Endothelial cell of umbilical vein (primary cell): Measurements from ENCODE around the gene SRL. TPM values are rescaled to one million over a fixed set of nuclear protein-coding genes. Genes with fewer than 3 reads are reported as not detected.

Experiments
- BruUV-seq: library from RNA; stranded (reverse); fragments of 400-500 nt; replicated peaks from 2 replicates; lab custom pipeline; 2021; lab: Mats Ljungman, UMichigan
- CTCF ChIA-PET: fragments of 300-600, 350-600 bp; sonication (Branson Sonifier 250); formaldehyde crosslinking; loops from one replicate; lab custom pipeline; 2021; ENCODE audit warnings: antibody characterized with exemption, inconsistent platforms; lab: Charles Lee
- POLR2A ChIA-PET: fragments of 300-600, 350-600 bp; sonication (Branson Sonifier 250); formaldehyde crosslinking; loops from one replicate; lab custom pipeline; 2021; ENCODE audit warnings: antibody characterized with exemption, inconsistent platforms; lab: Charles Lee
- DNase-seq: peaks from one replicate; pipeline ENCODE4 v3.0.0-alpha.2; 2011; ENCODE audit warnings: low read depth, low spot score
- FAIRE-seq: peaks from 2 replicates; lab custom pipeline; 2011; peaks lifted over from hg19 to GRCh38; lab: Jason Lieb, UNC
- H2AFZ ChIP-seq: 2 replicates; pipeline ENCODE4 v1.6.0; 2012; ENCODE audit warnings: low read depth, low read length, control low read depth, inconsistent platforms
- H3K27ac ChIP-seq: 2 replicates; pipeline ENCODE4 v1.5.1; 2011; ENCODE audit warnings: low read depth, mild to moderate bottlenecking, control low read depth, low read length, moderate library complexity; ENCODE audit not compliant: insufficient read depth
- H3K27me3 ChIP-seq, 2 experiments: 2 replicates each; pipeline versions ENCODE4 v1.6.0 to v1.6.1; 2011; ENCODE audit warnings: low read length in 2 of 2, mixed read lengths in 1 of 2; ENCODE audit not compliant: control insufficient read depth in 2 of 2, insufficient read depth in 2 of 2
- H3K36me3 ChIP-seq, 2 experiments: 2 replicates in 1 of 2; 3 replicates in 1 of 2; pipeline ENCODE4 v1.5.1; 2011; ENCODE audit warnings: low read length in 2 of 2, mild to moderate bottlenecking in 1 of 2, moderate library complexity in 1 of 2; ENCODE audit not compliant: control insufficient read depth in 2 of 2, insufficient read depth in 2 of 2; ENCODE audit errors: extremely low read depth in 1 of 2
- H3K4me1 ChIP-seq: 3 replicates; pipeline ENCODE4 v1.5.1; 2011; ENCODE audit warnings: mild to moderate bottlenecking, low read length; ENCODE audit not compliant: control insufficient read depth, insufficient read depth; ENCODE audit errors: extremely low read depth
- H3K4me2 ChIP-seq: 2 replicates; pipeline ENCODE4 v1.6.1; 2011; ENCODE audit warnings: low read length, control low read depth, mixed read lengths; ENCODE audit not compliant: insufficient read depth
- H3K4me3 ChIP-seq, 3 experiments: fragments of 200-600 bp in 1 of 3; sonication (generic), shearing (Covaris generic) in 1 of 3; replicated peaks in 1 of 3; 2 replicates each; pipeline ENCODE4 v1.5.1; 2011 to 2016; ENCODE audit warnings: control low read depth in 3 of 3, low read length in 3 of 3, mild to moderate bottlenecking in 2 of 3, inconsistent platforms in 1 of 3, low read depth in 1 of 3, moderate library complexity in 1 of 3; ENCODE audit not compliant: insufficient read depth in 1 of 3
- H3K79me2 ChIP-seq: 2 replicates; pipeline ENCODE4 v1.6.0; 2012; ENCODE audit warnings: low read length, inconsistent platforms; ENCODE audit not compliant: control insufficient read depth, insufficient read depth
- H3K9ac ChIP-seq: replicated peaks from 2 replicates; pipeline ENCODE3; 2011; ENCODE audit warnings: low read length, control low read depth; ENCODE audit not compliant: insufficient read depth; ENCODE audit errors: extremely low read depth
- H3K9me1 ChIP-seq: replicated peaks from 3 replicates; pipeline ENCODE4 v1.6.0; 2011; ENCODE audit warnings: mild to moderate bottlenecking, low read length; ENCODE audit not compliant: control insufficient read depth, insufficient read depth; ENCODE audit errors: extremely low read depth
- H3K9me3 ChIP-seq: replicated peaks from 2 replicates; pipeline ENCODE4 v1.5.1; 2012; ENCODE audit warnings: low read length, inconsistent platforms; ENCODE audit not compliant: control insufficient read depth, insufficient read depth
- H4K20me1 ChIP-seq: replicated peaks from 2 replicates; pipeline ENCODE3; 2011; ENCODE audit warnings: mild to moderate bottlenecking, low read length; ENCODE audit not compliant: control insufficient read depth, insufficient read depth; ENCODE audit errors: extremely low read depth
- CTCF ChIP-seq, 2 donors: IDR thresholded peaks; 1 replicate in 1 of 2; 2 replicates in 1 of 2; pipeline ENCODE4 v1.5.1; 2011; ENCODE audit warnings: low read length in 2 of 2, mild to moderate bottlenecking in 2 of 2, moderate library complexity in 2 of 2, control low read depth in 1 of 2, inconsistent platforms in 1 of 2, low read depth in 1 of 2; ENCODE audit not compliant: insufficient read depth in 1 of 2; ENCODE audit errors: extremely low read depth in 1 of 2
- EZH2 ChIP-seq: IDR thresholded peaks from 2 replicates; pipeline ENCODE4 v1.6.1; 2012; ENCODE audit warnings: borderline replicate concordance, low read depth, mild to moderate bottlenecking, moderate library complexity, low read length, inconsistent platforms; ENCODE audit not compliant: severe bottlenecking
- FOS ChIP-seq: IDR thresholded peaks from 2 replicates; pipeline ENCODE4 v1.6.1; 2011; ENCODE audit warnings: mild to moderate bottlenecking, low read length, moderate library complexity, borderline replicate concordance; ENCODE audit not compliant: insufficient read depth
- GATA2 ChIP-seq: IDR thresholded peaks from 2 replicates; pipeline ENCODE4 v1.7.0; 2011; ENCODE audit warnings: low read depth, mild to moderate bottlenecking, moderate library complexity, mixed read lengths, low read length; ENCODE audit not compliant: insufficient read length, insufficient read depth
- JUN ChIP-seq: IDR thresholded peaks from 2 replicates; pipeline ENCODE4 v1.6.1; 2011; ENCODE audit warnings: borderline replicate concordance, low read depth; ENCODE audit not compliant: insufficient read length, insufficient read depth
- MAX ChIP-seq: IDR thresholded peaks from 2 replicates; pipeline ENCODE4 v1.6.1; 2011; ENCODE audit not compliant: insufficient read depth, insufficient read length
- MYC ChIP-seq: IDR thresholded peaks from one replicate; pipeline ENCODE4 v1.6.1; 2011; ENCODE audit warnings: mild to moderate bottlenecking, low read depth, low read length
- POLR2A ChIP-seq: IDR thresholded peaks from 2 replicates; pipeline ENCODE4 v1.6.1; 2012; ENCODE audit warnings: low read depth, mild to moderate bottlenecking, control low read depth, low read length
- POLR2AphosphoS5 ChIP-seq: IDR thresholded peaks from 2 replicates; pipeline ENCODE4 v1.6.1; 2012; ENCODE audit warnings: low read depth, mild to moderate bottlenecking, control low read depth, low read length, moderate library complexity; ENCODE audit not compliant: insufficient read depth
- dilution Hi-C: fragments of 300-500 bp; cut with MboI; formaldehyde crosslinking; loops from one replicate; pipeline ENCODE4 v1.15.0; 2019; ENCODE audit warnings: low sequenced_read_pairs; ENCODE audit not compliant: extremely low pct_ligation_motif_present
- intact Hi-C: fragments of 100-400 bp; cut with micrococcal nuclease; formaldehyde crosslinking; loops from one replicate; pipeline ENCODE4 v1.10.0; 2022
- polyA plus RNA-seq, 4 experiments: library from polyadenylated mRNA; depleted of rRNA in 3 of 4; stranded (reverse) in 3 of 4; unstranded in 1 of 4; fragments of >200 nt; gene quantifications; 2 replicates each; pipeline versions ENCODE4 v1.2.1 to v1.2.3, GENCODE V29; 2011 to 2012; ENCODE audit warnings: missing spikeins in 1 of 4
- total RNA-seq: library from RNA; stranded (reverse); gene quantifications from 2 replicates; pipeline ENCODE4 v1.2.3, GENCODE V29; 2021

SRL gene
- total and polyA plus RNA-seq, 2 donors (not counting 3 experiments of a cell fraction or from before 2014, with no cell fraction given), result 0.21 to 0.29 TPM

GRCh38 chr16:4142268-4142667 lies 99.6 kb downstream of the SRL start:
- no peaks in the 10 kb centered on the region for H3K9me1 ChIP-seq
- H2AFZ ChIP-seq, result no peak overlapping the region
- DNase-seq, result no peak
- no peaks in the 10 kb centered on the region for H3K9me3 ChIP-seq
- no peaks in the 10 kb centered on the region for H3K4me1 ChIP-seq
- FAIRE-seq, result no peak
- TF ChIP-seq FOS (no peak), JUN (no peak), POLR2A (no peak), GATA2 (no peak), MAX (no peak), MYC (no peak), CTCF (IDR thresholded peaks at IDR 0.05; ENCODE audit: extremely low read depth in 1 of 2, insufficient read depth in 1 of 2, low read depth in 1 of 2, low read length in 2 of 2) (no peak), POLR2AphosphoS5 (no peak), EZH2 (no peak)
- dilution Hi-C loops (no loop called here), intact Hi-C loops (no loop called here)
- H3K27ac ChIP-seq, result no peak overlapping the region
- ChIA-PET POLR2A (no interaction called here), CTCF (no interaction called here)
- no peaks in the 10 kb centered on the region for H3K36me3 ChIP-seq
- BruUV-seq, result no TSS peak
- H3K79me2 ChIP-seq, result no peaks in the 10 kb centered on the region
- no peaks in the 10 kb centered on the region for H3K27me3 ChIP-seq
- no peak overlapping the region for H3K4me2 ChIP-seq
- no peak overlapping the region for H3K9ac ChIP-seq
- H3K4me3 ChIP-seq, result no peak overlapping the region
- H4K20me1 ChIP-seq, result no peaks in the 10 kb centered on the region
